Hematopoietic multipotent progenitor cell treated with erythropoietin and hydrocortisone succinate and interleukin-3 and kit ligand, for 6 days (in vitro differentiated cells): ENCODE results near the gene LGI4.
"Not testable (repeated sequence)": the region's sequence is repeated elsewhere in the genome, so short reads cannot be mapped to it uniquely, and the experiment has no call there.

Experiments used
- DNase-seq: peaks from one replicate; pipeline ENCODE4 v3.0.0-alpha.2; 2015

The LGI4 gene

DNA sequence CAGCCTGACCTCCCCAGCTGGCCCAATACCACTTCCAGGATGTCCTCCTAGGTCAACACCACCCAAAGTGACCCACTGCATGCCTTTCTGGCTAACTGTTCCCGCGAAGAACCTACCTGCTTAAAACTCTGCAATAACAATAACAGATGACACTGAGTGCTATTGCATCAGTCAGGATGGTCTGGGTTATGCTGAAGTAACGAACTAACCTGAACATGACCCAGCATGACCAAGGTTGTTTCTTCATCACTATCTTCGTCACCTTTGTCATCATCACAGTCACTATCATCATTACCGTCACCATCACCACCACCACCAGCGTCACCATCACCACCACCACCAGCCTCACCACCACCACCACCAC is 29.8 kb downstream of the LGI4 start:
- no peak for DNase-seq

DNA sequence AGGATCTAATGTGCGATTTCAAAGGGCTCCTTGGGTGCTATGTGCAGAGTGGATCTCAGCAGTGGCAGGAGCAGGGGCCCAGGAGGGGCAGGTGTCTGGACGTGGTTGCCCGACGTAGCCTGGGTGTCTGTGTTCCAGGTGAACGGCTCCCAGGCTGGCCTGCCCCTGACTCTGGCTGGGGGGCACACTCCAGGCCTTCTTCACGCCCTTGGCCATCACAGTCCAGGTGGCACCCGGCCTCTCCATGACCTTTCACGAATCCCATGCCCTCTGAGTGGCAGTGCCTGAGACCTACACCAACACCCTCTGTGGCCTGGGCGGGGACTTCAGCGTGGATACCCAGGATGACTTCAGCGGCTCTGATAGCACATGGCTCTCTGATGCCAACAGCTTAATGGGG is 30.5 kb downstream of the LGI4 start:
- DNase-seq = no peak

DNA sequence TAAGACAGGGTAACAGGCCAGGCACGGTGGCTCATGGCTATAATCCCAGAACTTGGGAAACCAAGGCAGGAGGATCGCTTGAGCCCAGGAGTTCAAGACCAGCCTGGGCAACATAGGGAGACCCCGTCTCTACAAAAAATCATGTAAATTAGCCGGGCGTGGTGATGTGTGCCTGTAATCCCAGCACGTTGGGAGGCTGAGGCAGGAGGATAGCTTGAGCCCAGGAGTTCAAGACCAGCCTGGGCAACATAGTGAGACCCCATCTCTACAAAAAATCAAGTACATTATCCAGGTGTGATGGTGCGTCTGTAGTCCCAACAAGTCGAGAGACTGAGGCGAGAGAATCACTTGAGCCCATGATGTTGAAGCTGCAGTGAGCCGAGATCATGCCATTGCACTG is 31.2 kb downstream of the LGI4 start:
- not testable (repeated sequence) for DNase-seq

DNA sequence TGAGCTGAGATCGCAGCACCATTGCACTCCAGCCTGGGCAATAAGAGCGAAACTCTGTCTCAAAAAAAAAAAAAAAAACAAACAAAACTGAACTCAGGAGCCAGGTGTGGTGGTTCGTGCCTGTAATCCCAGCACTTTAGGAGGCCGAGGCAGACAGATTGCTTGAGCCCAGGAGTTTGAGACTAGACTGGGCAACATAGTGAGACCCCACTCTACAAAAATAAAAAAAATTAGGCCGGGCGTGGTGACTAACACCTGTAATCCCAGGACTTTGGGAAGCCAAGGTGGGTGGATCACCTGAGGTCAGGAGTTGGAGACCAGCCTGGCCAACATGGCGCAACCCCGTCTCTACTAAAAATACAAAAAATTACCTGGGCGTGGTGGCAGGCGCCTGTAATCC is 32.9 kb downstream of the LGI4 start:
- DNase-seq = not testable (repeated sequence)

GRCh38 chr19:35100588-35101533 is 34.0 kb downstream of the LGI4 start:
- DNase-seq = no peak

DNA sequence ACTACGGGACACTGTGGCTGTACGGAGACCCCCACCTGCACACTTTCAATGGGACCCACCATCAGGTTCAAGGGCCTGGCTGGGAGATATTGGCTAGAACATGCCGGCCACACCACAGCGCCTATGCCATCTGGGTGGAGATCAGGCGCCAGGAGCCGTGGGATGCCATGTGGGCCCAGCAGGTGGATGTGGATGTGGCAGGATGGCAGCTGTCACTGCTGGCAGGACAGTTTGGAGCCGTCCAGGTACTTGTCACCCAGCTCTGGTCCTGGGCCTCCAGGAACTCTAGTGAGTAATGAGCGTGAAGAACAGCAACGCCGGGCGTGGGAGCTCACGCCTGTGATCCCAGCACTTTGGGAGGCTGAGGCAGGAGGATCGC is 35.0 kb downstream of the LGI4 start:
- DNase-seq = no peak

DNA sequence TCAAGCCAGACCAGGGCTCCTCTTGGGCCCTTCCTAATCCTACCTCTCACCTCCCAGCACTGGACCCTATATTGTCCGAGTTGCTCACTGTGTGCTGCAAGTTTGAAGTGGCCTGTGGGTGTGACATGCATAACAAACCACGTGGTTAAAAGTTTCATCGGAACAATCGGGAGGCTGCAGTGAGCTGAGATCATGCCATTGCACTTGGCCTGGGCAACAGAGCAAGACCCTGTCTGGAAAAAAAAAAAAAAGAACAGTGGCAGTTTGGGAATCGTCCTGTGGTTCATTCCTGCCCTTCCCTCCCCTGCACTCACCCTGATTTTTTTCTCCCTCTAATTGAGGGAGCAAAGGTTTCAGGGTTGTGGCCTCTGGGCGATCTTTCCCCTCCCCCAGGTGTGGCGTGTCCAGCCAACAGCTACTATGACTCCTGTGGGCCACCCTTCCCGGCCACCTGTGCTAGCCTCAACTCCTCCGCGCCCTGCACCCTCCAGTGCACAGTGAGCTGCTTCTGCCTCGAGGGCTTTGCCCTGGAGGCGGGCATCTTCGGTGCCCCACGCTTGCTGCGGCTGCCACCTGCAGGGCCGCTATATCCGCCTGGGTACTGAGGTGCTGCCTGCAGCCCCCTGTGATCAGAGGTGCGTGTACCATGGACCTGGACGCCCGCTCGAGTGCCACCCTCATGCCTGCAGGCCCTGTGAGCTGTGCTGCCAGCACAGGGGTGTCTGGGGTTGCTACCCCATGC is 35.5 kb downstream of the LGI4 start:
- no peak for DNase-seq

DNA sequence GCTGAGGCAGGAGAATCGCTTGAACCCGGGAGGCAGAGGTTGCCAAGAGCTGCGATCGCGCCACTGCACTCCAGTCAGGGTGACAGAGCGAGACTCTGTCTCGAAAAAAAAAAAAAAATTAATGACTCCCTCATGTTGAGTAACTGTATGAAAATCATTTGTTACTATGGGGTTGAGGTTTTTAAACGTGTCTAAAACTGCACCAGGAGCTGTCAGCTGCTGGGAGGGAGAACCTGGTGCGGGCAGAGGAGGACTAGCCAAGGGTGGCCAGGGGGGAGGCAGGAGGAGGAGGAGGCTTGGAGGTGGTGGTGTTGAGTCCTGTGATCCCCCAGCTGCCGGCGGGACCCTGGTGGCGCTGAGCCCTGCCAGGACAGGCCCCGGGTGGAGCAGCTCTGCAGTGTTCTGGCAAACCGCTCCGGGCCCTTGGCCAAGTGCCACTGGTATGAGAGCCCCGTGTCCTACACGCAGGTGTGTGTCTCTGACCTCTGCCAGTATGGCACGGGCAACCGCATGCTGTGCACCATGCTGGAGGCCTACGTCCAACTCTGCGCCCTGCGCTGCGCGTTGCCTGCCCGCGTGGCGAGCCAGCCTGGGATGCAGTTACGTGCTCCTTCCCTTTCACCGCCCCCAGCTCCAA is 36.3 kb downstream of the LGI4 start:
- DNase-seq = no peak

DNA sequence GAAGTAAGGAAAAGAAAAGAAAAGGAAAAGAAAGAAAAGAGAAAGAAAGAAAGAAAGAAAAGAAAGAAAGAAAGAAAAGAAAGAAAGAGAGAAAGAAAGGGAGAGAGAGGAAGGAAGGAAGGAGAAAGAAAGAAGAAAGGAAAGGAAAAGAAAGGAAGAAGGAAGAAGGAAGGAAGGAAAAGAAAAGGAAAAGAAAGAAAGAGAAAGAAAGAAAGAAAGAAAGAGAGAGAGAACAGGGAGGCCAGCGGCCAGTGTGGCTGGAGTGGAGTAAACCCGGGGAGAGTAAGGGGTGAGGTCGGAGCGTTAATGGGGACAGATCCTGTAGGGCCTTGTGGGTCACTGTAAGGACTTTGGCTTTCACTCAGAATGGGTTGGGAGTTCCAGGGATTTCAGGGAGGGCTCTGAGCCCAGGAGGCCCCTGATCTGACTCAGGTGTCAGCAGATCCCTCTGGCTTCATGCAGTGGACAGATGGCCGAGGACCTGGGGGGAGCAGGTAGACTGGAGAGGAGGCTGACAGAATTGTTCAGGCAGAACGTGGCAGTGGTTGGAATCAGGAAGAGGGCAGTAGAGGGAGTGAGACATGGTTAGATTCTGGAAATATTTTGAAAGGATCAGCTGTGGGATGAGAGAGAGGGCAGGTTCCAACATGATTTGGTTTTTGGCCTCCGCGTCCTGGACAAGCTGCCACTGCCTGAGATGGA is 39.0 kb downstream of the LGI4 start:
- no peak for DNase-seq

DNA sequence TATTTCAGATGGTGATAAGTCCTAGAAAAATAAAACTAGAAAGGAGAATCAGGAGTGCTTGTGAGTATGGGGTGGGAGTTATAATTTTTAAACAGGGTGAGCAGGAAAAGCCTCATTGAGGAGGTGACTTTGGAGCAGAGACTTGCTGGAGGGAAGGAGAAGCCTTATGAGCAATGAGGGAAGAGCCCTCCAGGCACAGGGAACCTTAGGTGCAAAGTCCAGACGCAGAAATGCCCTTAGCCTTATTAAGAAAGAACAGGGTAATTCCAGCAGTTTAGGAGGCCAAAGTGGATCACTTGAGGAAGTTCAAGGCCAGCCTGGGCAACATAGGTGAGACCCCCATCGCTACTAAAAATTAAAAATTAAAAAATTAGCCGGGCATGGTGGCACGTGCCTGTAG is 40.2 kb downstream of the LGI4 start:
- DNase-seq = no peak

- DNase-seq = no peak
Observed at GRCh38 chr19:35093941-35094647, 40.8 kb downstream of the LGI4 start.

- DNase-seq = no peak
Observed at GRCh38 chr19:35093430-35093829, 41.4 kb downstream of the LGI4 start.

GRCh38 chr19:35090506-35091214 is 44.2 kb downstream of the LGI4 start:
- peak; percentile 86 for DNase-seq

DNA sequence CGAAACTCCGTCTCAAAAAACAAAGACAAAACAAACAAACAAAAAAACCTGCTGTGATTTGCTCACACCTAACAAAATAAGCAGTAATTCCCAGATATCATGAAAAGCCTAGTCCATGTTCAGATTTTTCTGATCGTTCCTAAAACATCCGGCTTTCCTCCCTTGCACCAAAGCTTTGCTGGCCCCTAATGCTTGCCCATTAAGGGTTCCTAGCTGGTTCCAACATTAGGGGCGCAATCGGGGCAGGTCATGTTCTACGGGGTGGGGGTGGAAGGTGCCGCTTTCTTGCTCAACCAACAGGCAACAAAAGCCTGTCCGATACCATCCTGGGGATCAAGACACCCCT is 44.7 kb downstream of the LGI4 start:
- no peak for DNase-seq

DNA sequence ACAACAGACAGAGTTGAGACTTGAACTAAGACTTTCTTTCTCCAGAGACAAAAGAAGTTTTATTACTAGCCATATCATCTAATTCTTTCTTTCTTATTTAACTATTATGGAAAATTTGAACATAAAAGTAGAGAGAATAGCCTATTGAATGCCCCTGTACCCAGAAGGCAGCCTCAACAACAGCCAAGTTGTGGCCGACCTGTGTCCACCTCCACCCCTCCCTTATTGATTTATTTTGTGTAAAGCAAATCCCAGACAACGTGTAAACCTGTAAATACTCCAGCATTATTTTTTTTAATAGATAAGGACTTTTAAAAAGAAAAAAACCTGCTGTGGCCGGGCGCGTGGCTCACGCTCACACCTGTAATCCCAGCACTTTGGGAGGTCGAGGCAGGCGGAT is 45.3 kb downstream of the LGI4 start:
- DNase-seq = no peak

- DNase-seq = no peak
Observed at GRCh38 chr19:35088131-35088913, 46.5 kb downstream of the LGI4 start.

DNA sequence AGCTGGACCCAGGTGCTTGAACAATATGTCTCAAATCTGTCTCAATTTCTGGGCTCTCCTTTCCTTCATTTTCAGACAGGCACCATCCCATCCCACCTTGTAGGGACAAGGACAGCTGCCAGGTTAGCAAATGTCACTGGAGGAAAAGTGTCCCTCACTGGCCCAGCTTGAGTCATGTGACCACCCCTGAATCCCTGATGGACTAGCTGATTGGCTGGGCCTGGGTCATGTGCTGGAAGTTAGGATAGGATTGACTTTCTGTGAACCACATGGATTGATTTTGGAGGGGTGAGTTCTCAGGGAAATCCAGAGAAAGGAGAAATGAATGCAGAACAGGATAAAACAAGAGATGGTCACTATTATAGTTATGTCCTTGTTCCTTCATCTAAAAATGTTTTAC is 47.5 kb downstream of the LGI4 start:
- DNase-seq = peak; percentile 10

GRCh38 chr19:35086455-35086854 is 48.4 kb downstream of the LGI4 start:
- no peak for DNase-seq

GRCh38 chr19:35085947-35086346 is 48.9 kb downstream of the LGI4 start:
- DNase-seq = no peak

DNA sequence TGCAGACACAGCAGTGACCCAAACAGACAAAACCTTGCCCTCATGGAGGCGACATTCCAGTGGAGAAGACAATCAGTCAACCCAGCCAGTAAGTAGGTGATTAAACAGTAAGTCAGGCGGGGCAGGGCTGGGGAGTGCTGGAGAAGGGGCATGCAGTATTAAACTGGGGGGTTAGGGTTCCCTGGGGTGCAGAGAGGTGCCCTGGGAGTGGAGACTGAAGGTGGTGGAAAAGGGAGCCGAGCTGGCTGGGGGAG is 50.4 kb downstream of the LGI4 start:
- no peak for DNase-seq
